Measurements from ENCODE around the gene SARDH. TPM values are rescaled to one million over a fixed set of nuclear protein-coding genes. Genes with fewer than 3 reads are reported as not detected.

Gene SARDH
- total RNA-seq (10 to 100 TPM; 17.7 to 18.5 TPM), total RNA-seq (3.6 to 48.8 (median 11.5) reads per million in 172 experiments)
- polyA plus RNA-seq (2013, experiment 1 of 2): 10.3 TPM
- 11.7 TPM for polyA plus RNA-seq (2013, experiment 2 of 2)

GRCh38 chr9:133737774-133738639 is at the start of gene SARDH:
Gene SARDH, minus strand, starts transcription at chr9:133738352. Its CDS starts 4,179 bp downstream, at chr9:133734173.
- ChIA-PET POLR2A (interaction anchor here (0.6 to 1.0 kb wide), 4 partner anchors 11 to 204 kb away, joined by 3 to 5 read pairs (median 4); no protein-coding TSS in a partner anchor), CTCF (no interaction called here)
- Histone ChIP-seq H3K4me1 (ENCODE audit: insufficient read depth, low read length) (peaks cover 20% of the 10 kb centered on the region), H3K9me3 (ENCODE audit: control insufficient read depth in 1 of 2, insufficient read depth in 1 of 2, low read length in 2 of 2) (no peaks in the 10 kb centered on the region), H3K27ac (ENCODE audit: low read depth in 1 of 2, low read length in 2 of 2) (no peak within 1 kb of the TSS), H3K4me3 (ENCODE audit: low read length) (peak within 1 kb of the TSS; percentile 48), H3K27me3 (ENCODE audit: control insufficient read depth in 1 of 2, insufficient read depth in 2 of 2, low read length in 2 of 2) (no peaks in the 10 kb centered on the region), H3K36me3 (ENCODE audit: insufficient read depth, low read length) (no peaks in the 10 kb centered on the region)
- peak in 11 of 14 experiments; percentile 7 to 66 (median 27) for DNase-seq
- no peak for TF ChIP-seq CTCF (IDR thresholded peaks at IDR 0.05)
- intact Hi-C loops (cut with DNase I, micrococcal nuclease): no loop called here
- Mint-ChIP-seq H3K4me1 (ENCODE audit: low read depth) (peaks cover 9% of the 10 kb centered on the region), H3K4me3 (peak within 1 kb of the TSS; percentile 42), H3K9me3 (no peaks in the 10 kb centered on the region), H3K27ac (no peak within 1 kb of the TSS), H3K27me3 (no peaks in the 10 kb centered on the region), H3K36me3 (ENCODE audit: low read depth) (no peaks in the 10 kb centered on the region)
- peak; percentile 70 for ATAC-seq (ENCODE audit: poor library complexity)

GRCh38 chr9:133787754-133788025 is 49.5 kb upstream of the SARDH start:
- Mint-ChIP-seq H3K27ac (no peak overlapping the region), H3K4me1 (ENCODE audit: low read depth) (no peaks in the 10 kb centered on the region), H3K4me3 (no peak overlapping the region), H3K36me3 (ENCODE audit: low read depth) (no peaks in the 10 kb centered on the region), H3K27me3 (no peaks in the 10 kb centered on the region), H3K9me3 (no peaks in the 10 kb centered on the region)
- Histone ChIP-seq H3K27ac (ENCODE audit: low read depth in 1 of 2, low read length in 2 of 2) (no peak overlapping the region), H3K27me3 (ENCODE audit: control insufficient read depth in 1 of 2, insufficient read depth in 2 of 2, low read length in 2 of 2) (no peaks in the 10 kb centered on the region), H3K4me3 (ENCODE audit: low read length) (no peak overlapping the region), H3K4me1 (ENCODE audit: insufficient read depth, low read length) (peaks cover 6% of the 10 kb centered on the region), H3K36me3 (ENCODE audit: insufficient read depth, low read length) (no peaks in the 10 kb centered on the region), H3K9me3 (ENCODE audit: control insufficient read depth in 1 of 2, insufficient read depth in 1 of 2, low read length in 2 of 2) (no peaks in the 10 kb centered on the region)
- DNase-seq (no peak), ATAC-seq (ENCODE audit: poor library complexity) (no peak)
- ChIA-PET CTCF (no interaction called here), POLR2A (no interaction called here)
- no peak for TF ChIP-seq CTCF (IDR thresholded peaks at IDR 0.05)
- intact Hi-C loops (cut with DNase I, micrococcal nuclease): no loop called here

- no peaks in the 10 kb centered on the region for H3K27me3 Mint-ChIP-seq
- intact Hi-C loops (cut with DNase I, micrococcal nuclease): no loop called here
- DNase-seq (no peak), ATAC-seq (ENCODE audit: poor library complexity) (no peak)
- Histone ChIP-seq H3K27me3 (ENCODE audit: control insufficient read depth in 1 of 2, insufficient read depth in 2 of 2, low read length in 2 of 2) (no peaks in the 10 kb centered on the region), H3K27ac (ENCODE audit: low read depth in 1 of 2, low read length in 2 of 2) (no peak overlapping the region), H3K4me3 (ENCODE audit: low read length) (no peak overlapping the region), H3K9me3 (ENCODE audit: control insufficient read depth in 1 of 2, insufficient read depth in 1 of 2, low read length in 2 of 2) (no peaks in the 10 kb centered on the region), H3K36me3 (ENCODE audit: insufficient read depth, low read length) (no peaks in the 10 kb centered on the region), H3K4me1 (ENCODE audit: insufficient read depth, low read length) (peaks cover 6% of the 10 kb centered on the region)
- H3K36me3 Mint-ChIP-seq (ENCODE audit: low read depth): no peaks in the 10 kb centered on the region
- TF ChIP-seq CTCF (IDR thresholded peaks at IDR 0.05): no peak
- no peak overlapping the region for H3K27ac Mint-ChIP-seq
- H3K4me3 Mint-ChIP-seq: no peak overlapping the region
- CTCF ChIA-PET: no interaction called here
- POLR2A ChIA-PET: no interaction called here
- no peaks in the 10 kb centered on the region for H3K4me1 Mint-ChIP-seq (ENCODE audit: low read depth)
- H3K9me3 Mint-ChIP-seq: no peaks in the 10 kb centered on the region
Measured at GRCh38 chr9:133786907-133787753, 49.0 kb upstream of the SARDH start.

Measured in CD4-positive, alpha-beta T cell (primary cell).